Smooth muscle cell (in vitro differentiated cells): Measurements from ENCODE around the gene OR1J1. TPM values are rescaled to one million over a fixed set of nuclear protein-coding genes. Genes with fewer than 3 reads are reported as not detected.
A peak's percentile ranks its signal among the peaks of the same experiment; 100 is the strongest.

ENCODE experiments used
- DNase-seq: peaks from one replicate; lab custom pipeline; 2025; ENCODE audit not compliant: unreplicated experiment; lab: John Stamatoyannopoulos, UW
- H2AFZ ChIP-seq: fragments of 200-600 bp; sonication (generic); 2 replicates; pipeline ENCODE4 v1.6.0; 2016; ENCODE audit warnings: antibody characterized with exemption, low read depth, mild to moderate bottlenecking
- H3F3A ChIP-seq: fragments of 200-600 bp; sonication (generic); 2 replicates; pipeline ENCODE4 v1.6.0; 2017; ENCODE audit warnings: antibody characterized with exemption, low read depth
- H3K27ac ChIP-seq: fragments of 200-600 bp; sonication (generic); 2 replicates; pipeline ENCODE4 v1.5.1; 2016; ENCODE audit warnings: low read depth, mild to moderate bottlenecking
- H3K27me3 ChIP-seq: fragments of 200-600 bp; sonication (generic); 2 replicates; pipeline ENCODE4 v1.6.1; 2016; ENCODE audit warnings: low read depth, mild to moderate bottlenecking
- H3K36me3 ChIP-seq: fragments of 200-600 bp; sonication (generic); 2 replicates; pipeline ENCODE4 v1.5.1; 2016; ENCODE audit warnings: low read depth
- H3K4me1 ChIP-seq: fragments of 200-600 bp; sonication (generic); 2 replicates; pipeline ENCODE4 v1.5.1; 2016; ENCODE audit warnings: low read depth
- H3K4me2 ChIP-seq: fragments of 200-600 bp; sonication (generic); 2 replicates; pipeline ENCODE4 v1.6.0; 2016; ENCODE audit warnings: mild to moderate bottlenecking
- H3K4me3 ChIP-seq: fragments of 200-600 bp; sonication (generic); 2 replicates; pipeline ENCODE4 v1.5.1; 2016; ENCODE audit warnings: mild to moderate bottlenecking
- H3K79me2 ChIP-seq: fragments of 200-600 bp; sonication (generic); 2 replicates; pipeline ENCODE4 v1.6.0; 2016; ENCODE audit warnings: low read depth, mild to moderate bottlenecking
- H3K9ac ChIP-seq: fragments of 200-600 bp; sonication (generic); 2 replicates; pipeline ENCODE4 v1.6.0; 2016; ENCODE audit warnings: low read depth
- H3K9me3 ChIP-seq: fragments of 200-600 bp; sonication (generic); replicated peaks from 2 replicates; pipeline ENCODE4 v1.5.1; 2016; ENCODE audit warnings: low read depth
- H4K20me1 ChIP-seq: fragments of 200-600 bp; sonication (generic); 2 replicates; pipeline ENCODE4 v1.6.0; 2016; ENCODE audit warnings: low read depth
- WGBS: methylation state at CpG from one replicate; pipeline ENCODE4 v1.1.7; 2016; ENCODE audit warnings: low lambda C conversion rate; 5-methylcytosine and 5-hydroxymethylcytosine counted together
- polyA plus RNA-seq: library from polyadenylated mRNA; unstranded; fragments of >200 nt; fragmentation: Nextera tagmentation; extraction: Ambion mirVana; gene quantifications from 2 replicates; pipeline ENCODE4 v1.2.1, GENCODE V29; 2016
- total RNA-seq: library from RNA; depleted of rRNA; stranded (reverse); fragments of >200 nt; gene quantifications from 2 replicates; pipeline ENCODE4 v1.2.3, GENCODE V29; 2014
- TF ChIP-seq, protein P1 (sequence below): fragments of 200-600 bp; sonication (generic); IDR thresholded peaks from 2 replicates; pipeline ENCODE4 v1.5.1; 2017; ENCODE audit warnings: borderline replicate concordance, mild to moderate bottlenecking, antibody characterized with exemption; ENCODE audit not compliant: insufficient read depth, poor library complexity, severe bottlenecking

The OR1J1 gene
- total and polyA plus RNA-seq, 2 experiments from 2014 or later, result not detected

DNA sequence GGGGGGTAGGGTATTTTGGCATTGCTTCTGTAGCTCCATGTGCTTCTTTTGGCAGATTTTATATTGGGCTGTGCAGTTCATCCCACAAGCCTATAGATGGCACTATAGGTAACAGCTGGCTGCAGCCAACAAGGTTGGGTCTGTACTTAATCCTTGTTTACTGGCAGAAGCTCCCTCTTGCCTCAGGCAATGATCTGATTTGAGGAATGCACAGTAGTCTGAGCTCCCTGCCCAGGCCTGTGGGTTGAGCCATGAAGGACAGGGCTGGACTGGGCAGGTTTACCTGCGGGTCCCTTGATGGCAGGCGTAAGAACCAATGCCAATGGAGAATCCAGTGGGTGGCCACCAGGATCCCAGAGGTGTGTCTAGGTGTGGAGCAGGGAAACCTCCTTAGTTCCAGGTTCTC is 21.2 kb upstream of the OR1J1 start:
- H4K20me1 ChIP-seq, result no peaks in the 10 kb centered on the region
- no peak overlapping the region for H3K9ac ChIP-seq
- no peaks in the 10 kb centered on the region for H3K4me1 ChIP-seq
- H3K9me3 ChIP-seq, result peaks cover 4% of the 10 kb centered on the region
- no peak overlapping the region for H3K4me3 ChIP-seq
- TF ChIP-seq, protein P1, sequence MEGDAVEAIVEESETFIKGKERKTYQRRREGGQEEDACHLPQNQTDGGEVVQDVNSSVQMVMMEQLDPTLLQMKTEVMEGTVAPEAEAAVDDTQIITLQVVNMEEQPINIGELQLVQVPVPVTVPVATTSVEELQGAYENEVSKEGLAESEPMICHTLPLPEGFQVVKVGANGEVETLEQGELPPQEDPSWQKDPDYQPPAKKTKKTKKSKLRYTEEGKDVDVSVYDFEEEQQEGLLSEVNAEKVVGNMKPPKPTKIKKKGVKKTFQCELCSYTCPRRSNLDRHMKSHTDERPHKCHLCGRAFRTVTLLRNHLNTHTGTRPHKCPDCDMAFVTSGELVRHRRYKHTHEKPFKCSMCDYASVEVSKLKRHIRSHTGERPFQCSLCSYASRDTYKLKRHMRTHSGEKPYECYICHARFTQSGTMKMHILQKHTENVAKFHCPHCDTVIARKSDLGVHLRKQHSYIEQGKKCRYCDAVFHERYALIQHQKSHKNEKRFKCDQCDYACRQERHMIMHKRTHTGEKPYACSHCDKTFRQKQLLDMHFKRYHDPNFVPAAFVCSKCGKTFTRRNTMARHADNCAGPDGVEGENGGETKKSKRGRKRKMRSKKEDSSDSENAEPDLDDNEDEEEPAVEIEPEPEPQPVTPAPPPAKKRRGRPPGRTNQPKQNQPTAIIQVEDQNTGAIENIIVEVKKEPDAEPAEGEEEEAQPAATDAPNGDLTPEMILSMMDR, result peak; percentile 22
- no peak overlapping the region for H2AFZ ChIP-seq
- DNase-seq, result no peak
- no peaks in the 10 kb centered on the region for H3K79me2 ChIP-seq
- no peak overlapping the region for H3K27ac ChIP-seq
- 57% methylated on average over 2 of the region's 2 CpGs for WGBS
- H3F3A ChIP-seq, result no peaks in the 10 kb centered on the region
- no peak overlapping the region for H3K4me2 ChIP-seq
- H3K36me3 ChIP-seq, result no peaks in the 10 kb centered on the region
- H3K27me3 ChIP-seq, result no peaks in the 10 kb centered on the region

- Histone ChIP-seq H4K20me1 (no peaks in the 10 kb centered on the region), H3K4me1 (no peaks in the 10 kb centered on the region), H2AFZ (no peak overlapping the region), H3K4me2 (no peak overlapping the region), H3K36me3 (no peaks in the 10 kb centered on the region), H3K27ac (no peak overlapping the region), H3K27me3 (no peaks in the 10 kb centered on the region), H3K9me3 (peaks cover 4% of the 10 kb centered on the region), H3F3A (no peaks in the 10 kb centered on the region), H3K79me2 (no peaks in the 10 kb centered on the region), H3K9ac (no peak overlapping the region), H3K4me3 (no peak overlapping the region)
- no peak for DNase-seq
- 86% methylated on average over 5 of the region's 5 CpGs for WGBS
- TF ChIP-seq, protein P1, result no peak
Measured at GRCh38 chr9:122479062-122479461, 1.3 kb upstream of the OR1J1 start.

DNA sequence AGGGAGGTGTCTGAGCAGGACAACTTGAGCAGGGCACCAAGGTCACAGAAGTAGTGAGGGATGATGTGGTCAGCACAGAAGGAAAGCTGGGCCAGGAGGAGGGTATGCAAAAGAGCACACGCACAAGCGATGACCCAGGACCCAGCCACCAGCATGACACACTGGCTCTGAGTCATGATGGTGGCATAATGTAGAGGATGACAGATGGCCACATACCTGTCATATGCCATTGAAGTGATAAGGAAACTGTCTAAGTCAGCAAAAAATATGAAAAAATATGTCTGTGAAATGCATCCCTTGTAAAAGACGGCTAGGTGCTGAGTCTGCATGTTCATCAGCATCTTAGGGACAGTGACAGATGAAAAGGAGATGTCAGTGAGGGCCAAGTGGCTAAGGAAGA is 380 bp downstream of the OR1J1 start:
- 86% methylated on average over 3 of the region's 3 CpGs for WGBS

GRCh38 chr9:122475717-122476116 is 2.0 kb downstream of the OR1J1 start:
- Histone ChIP-seq H3K4me1 (no peaks in the 10 kb centered on the region), H4K20me1 (no peaks in the 10 kb centered on the region), H3F3A (no peaks in the 10 kb centered on the region), H3K4me3 (no peak overlapping the region), H3K9me3 (peaks cover 4% of the 10 kb centered on the region), H3K79me2 (no peaks in the 10 kb centered on the region), H3K36me3 (no peaks in the 10 kb centered on the region), H3K27me3 (no peaks in the 10 kb centered on the region), H3K9ac (no peak overlapping the region), H3K27ac (no peak overlapping the region), H2AFZ (no peak overlapping the region), H3K4me2 (no peak overlapping the region)
- WGBS, result 51% methylated on average over 2 of the region's 2 CpGs
- DNase-seq, result no peak
- TF ChIP-seq, protein P1, result no peak

More for the DNA sequence above, 380 bp downstream of the OR1J1 start:
- H3K4me2 ChIP-seq, result no peak overlapping the region
- H3K27me3 ChIP-seq, result no peaks in the 10 kb centered on the region
- peaks cover 4% of the 10 kb centered on the region for H3K9me3 ChIP-seq
- H3F3A ChIP-seq, result no peaks in the 10 kb centered on the region
- no peak overlapping the region for H2AFZ ChIP-seq
- H3K4me1 ChIP-seq, result no peaks in the 10 kb centered on the region
- no peaks in the 10 kb centered on the region for H3K36me3 ChIP-seq
- H3K9ac ChIP-seq, result no peak overlapping the region
- no peaks in the 10 kb centered on the region for H3K79me2 ChIP-seq
- no peak overlapping the region for H3K27ac ChIP-seq
- no peak for DNase-seq
- H3K4me3 ChIP-seq, result no peak overlapping the region
- H4K20me1 ChIP-seq, result no peaks in the 10 kb centered on the region
- TF ChIP-seq, protein P1, result no peak
